Ectodermal cell (in vitro differentiated cells): ENCODE results near the gene GPS1.

Experiments
- H3K27ac ChIP-seq: 2 replicates; pipeline ENCODE4 v1.7.0; 2013; ENCODE audit warnings: mild to moderate bottlenecking, low read depth, low read length; ENCODE audit not compliant: insufficient read depth, poor library complexity, severe bottlenecking
- H3K27me3 ChIP-seq: 2 replicates; pipeline ENCODE4 v1.7.0; 2013; ENCODE audit warnings: mild to moderate bottlenecking, low read length; ENCODE audit not compliant: insufficient read depth, control insufficient read depth, poor library complexity, severe bottlenecking
- H3K36me3 ChIP-seq: one replicate; pipeline ENCODE4 v1.7.0; 2013; ENCODE audit warnings: low read length; ENCODE audit not compliant: control insufficient read depth, insufficient read depth
- H3K4me1 ChIP-seq: one replicate; pipeline ENCODE4 v1.7.0; 2013; ENCODE audit warnings: low read length; ENCODE audit not compliant: control insufficient read depth, insufficient read depth
- H3K4me3 ChIP-seq: 2 replicates; pipeline ENCODE4 v1.7.0; 2013; ENCODE audit warnings: low read depth, low read length, control low read depth; ENCODE audit not compliant: insufficient read depth
- H3K9me3 ChIP-seq: 2 replicates; pipeline ENCODE4 v1.7.0; 2013; ENCODE audit warnings: mild to moderate bottlenecking, low read length, moderate library complexity; ENCODE audit not compliant: control insufficient read depth
- WGBS, 2 experiments: methylation state at CpG; one replicate each; pipeline ENCODE4 v1.1.7; 2013; ENCODE audit warnings: missing lambda C conversion rate in 2 of 2; 5-methylcytosine and 5-hydroxymethylcytosine counted together

The GPS1 gene

DNA sequence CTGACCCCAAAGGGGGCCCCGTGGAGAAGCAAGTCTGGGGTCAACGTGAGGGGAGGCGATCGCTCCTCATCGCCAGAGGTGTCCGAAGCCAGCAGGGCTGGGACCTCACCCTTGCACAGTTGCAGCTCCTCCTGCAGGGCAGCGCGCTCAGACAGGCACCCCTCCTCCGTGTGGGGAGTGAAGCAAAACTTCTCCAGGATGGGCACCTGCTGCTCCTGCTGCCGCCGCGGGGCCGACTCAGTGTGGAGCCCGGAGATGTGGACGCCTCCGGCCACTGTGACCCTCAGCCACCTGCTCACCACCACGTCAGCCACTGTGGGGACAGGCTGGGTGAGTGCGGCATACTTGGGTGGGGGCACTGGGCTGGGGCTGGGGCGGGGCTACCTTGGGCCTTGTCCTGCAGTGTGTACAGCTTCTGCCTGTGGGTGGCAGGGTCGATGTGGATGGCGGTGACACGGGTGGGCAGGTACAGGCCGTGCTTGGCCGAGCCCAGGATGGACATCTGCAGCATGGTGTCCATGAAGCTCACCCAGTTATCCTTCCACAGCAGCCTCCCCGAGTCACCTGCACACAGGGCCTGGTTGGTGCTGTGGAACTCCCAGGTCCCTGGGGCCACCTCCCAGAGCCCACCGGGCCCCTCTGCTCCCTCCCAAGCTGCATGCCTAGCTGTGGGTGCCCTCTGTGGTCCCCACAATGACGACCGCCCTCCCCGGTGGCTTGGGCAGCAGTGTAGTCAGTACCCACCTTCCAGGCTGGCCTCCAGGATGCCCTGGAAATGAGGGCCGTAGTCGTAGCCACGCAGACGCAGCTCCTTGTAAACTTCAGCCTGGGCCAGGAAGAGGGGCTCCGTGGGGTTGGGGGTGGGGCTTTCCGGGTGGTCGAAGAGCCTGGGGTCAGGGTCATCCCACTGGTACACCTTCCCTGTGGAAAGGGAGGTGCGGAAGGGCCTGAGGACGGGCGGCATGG lies 35.5 kb downstream of the GPS1 start:
- Histone ChIP-seq H3K9me3 (no peaks in the 10 kb centered on the region), H3K27ac (no peak overlapping the region), H3K27me3 (no peaks in the 10 kb centered on the region), H3K4me3 (no peak overlapping the region), H3K4me1 (no peaks in the 10 kb centered on the region), H3K36me3 (peaks cover 80% of the 10 kb centered on the region)
- WGBS, 2 experiments: 94 to 95% methylated on average over 39 of the region's 39 CpGs

DNA sequence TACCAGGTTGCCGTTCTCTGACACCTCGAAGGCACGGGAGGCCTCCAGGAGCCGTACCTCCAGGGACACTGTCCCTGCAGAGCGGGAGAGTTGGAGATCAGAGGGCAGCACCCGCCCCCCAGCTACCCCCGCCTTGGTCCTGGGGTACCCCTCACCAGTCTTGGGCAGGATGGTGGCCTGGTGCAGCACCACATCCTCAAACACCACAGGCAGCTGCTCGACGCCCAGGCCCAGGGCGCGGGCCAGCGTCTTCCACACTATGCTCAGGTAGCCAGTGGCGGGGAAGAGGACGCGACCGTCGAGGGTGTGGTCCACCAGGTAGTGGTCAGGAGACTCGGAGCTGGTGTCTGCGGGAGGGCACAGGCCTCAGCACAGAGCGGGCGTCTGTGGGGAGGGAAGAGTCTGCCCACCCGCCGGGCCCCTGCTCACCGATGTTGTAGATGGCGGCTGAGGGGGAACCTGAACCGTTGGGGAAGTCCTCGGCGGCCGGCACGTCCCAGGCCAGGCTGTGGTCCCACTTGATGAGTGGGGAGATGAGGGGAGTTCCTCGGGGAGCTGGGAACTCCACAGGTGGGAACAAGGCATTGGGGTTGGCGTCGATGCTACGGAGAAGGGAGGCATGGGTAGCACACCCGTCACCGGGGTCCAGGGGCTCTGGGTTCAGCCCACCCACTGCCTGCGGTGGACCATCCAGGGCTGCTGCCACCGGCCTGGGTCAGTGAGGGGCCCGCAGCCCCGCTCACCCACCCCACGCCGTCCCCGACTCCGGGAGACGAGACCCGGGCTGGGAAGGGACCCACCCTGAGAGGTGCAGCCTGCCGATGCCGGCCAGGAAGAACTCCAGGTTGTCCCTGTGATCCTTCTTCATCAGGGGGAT lies 36.5 kb downstream of the GPS1 start:
- WGBS, 2 experiments: 96 to 98% methylated on average over 48 of the region's 48 CpGs
- Histone ChIP-seq H3K4me3 (no peak overlapping the region), H3K27me3 (no peaks in the 10 kb centered on the region), H3K27ac (no peak overlapping the region), H3K4me1 (no peaks in the 10 kb centered on the region), H3K36me3 (peaks cover 80% of the 10 kb centered on the region), H3K9me3 (no peaks in the 10 kb centered on the region)

DNA sequence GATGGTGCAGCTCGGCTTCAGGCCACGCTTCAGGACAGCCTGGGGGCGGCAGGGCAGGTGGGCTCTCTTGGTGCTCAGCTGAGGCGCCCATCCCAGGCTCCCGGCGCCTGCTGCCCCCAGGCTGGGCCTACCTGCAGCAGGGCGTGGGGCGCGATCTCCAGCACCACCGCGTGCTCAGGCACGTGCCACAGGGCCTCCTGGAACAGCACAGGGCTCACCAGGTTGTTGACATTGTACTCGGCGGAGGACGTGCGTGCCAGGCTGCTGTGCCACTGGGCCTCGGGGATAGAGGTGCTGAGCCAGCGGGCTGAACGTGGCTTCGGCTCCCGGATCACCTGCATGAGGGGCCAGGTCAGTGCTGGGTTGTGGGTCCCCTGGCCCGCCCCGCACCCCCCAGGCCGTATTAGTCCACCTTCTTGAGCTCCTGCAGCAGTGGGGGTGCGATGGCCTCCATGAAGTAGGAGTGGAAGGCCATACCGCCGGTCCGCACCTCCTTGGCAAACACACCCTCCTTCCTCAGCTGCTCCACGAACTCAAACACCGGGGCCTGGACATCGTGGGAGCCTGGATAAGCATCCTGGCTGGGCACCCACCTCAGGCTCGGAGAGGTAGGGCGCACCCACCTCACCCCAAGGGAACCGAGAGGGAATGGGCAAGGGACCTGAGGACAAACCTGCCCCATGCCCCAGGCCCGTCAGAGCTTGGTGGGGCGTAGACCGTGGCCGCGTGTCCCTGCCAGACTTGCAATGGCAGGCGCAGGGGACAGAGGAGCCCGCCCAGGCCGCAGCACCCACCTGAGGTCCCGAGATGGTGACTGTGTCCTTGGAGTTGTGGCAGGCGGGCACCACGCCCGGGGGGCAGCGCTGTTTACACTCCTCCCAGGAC lies 37.4 kb downstream of the GPS1 start:
- WGBS, 2 experiments: 96 to 97% methylated on average over 47 of the region's 47 CpGs
- Histone ChIP-seq H3K27me3 (no peaks in the 10 kb centered on the region), H3K9me3 (no peaks in the 10 kb centered on the region), H3K36me3 (peaks cover 77% of the 10 kb centered on the region), H3K27ac (no peak overlapping the region), H3K4me1 (no peaks in the 10 kb centered on the region), H3K4me3 (no peak overlapping the region)

DNA sequence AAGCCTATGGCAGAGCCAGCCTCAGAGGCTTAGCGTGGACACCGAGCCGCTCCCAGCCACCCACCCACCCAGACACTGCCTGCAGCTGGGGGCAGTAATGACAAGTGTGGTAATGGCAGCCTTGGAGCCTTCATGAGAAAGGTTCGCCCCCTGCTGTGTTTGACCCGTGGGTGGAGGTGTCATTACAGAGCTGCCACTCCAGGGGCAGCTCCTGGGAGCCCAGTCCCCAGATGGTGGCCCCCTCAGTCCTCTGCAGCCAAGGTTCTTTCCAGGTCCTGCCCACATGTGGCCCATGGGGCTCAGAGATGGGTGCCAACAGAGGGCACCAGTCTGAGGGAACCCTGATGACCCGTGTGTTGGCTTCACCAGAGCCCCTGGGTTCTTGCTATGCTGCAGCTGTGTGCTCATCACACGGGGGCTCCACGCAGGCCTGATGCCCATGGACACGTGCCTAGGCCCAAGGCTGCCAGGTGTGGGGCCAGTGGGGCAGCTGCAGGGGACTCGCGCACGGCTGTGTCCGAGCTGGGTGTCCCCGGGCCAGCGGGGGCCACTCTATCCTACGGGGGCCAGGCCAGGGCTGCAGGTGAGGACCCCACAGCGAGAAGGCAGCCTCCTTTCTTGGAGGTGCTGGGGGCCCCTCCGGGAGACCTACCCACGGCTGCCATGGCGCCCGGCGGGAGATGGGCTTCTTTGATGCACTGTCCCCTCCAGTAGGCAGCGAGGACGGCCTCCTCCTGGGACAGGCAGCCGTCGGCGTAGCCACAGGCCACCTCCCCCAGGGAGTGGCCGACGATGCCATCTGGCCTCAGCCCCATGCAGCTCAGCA lies 38.2 kb downstream of the GPS1 start:
- Histone ChIP-seq H3K36me3 (peaks cover 70% of the 10 kb centered on the region), H3K27ac (no peak overlapping the region)
- WGBS, 2 experiments: 94 to 96% methylated on average over 29 of the region's 29 CpGs

GRCh38 chr17:82090549-82091263 lies 39.0 kb downstream of the GPS1 start:
- H3K36me3 ChIP-seq: peaks cover 70% of the 10 kb centered on the region
- no peaks in the 10 kb centered on the region for H3K9me3 ChIP-seq
- no peak overlapping the region for H3K4me3 ChIP-seq
- WGBS, 2 experiments: 96% methylated on average over 29 of the region's 29 CpGs
- H3K27ac ChIP-seq: no peak overlapping the region
- H3K27me3 ChIP-seq: no peaks in the 10 kb centered on the region
- H3K4me1 ChIP-seq: no peaks in the 10 kb centered on the region

More for the DNA sequence above, 38.2 kb downstream of the GPS1 start:
- H3K27me3 ChIP-seq: no peaks in the 10 kb centered on the region
- no peaks in the 10 kb centered on the region for H3K9me3 ChIP-seq
- no peak overlapping the region for H3K4me3 ChIP-seq
- no peaks in the 10 kb centered on the region for H3K4me1 ChIP-seq

GRCh38 chr17:82091264-82092066 lies 39.8 kb downstream of the GPS1 start:
- 96 to 97% methylated on average over 37 of the region's 37 CpGs for WGBS, 2 experiments
- peaks cover 7% of the 10 kb centered on the region for H3K4me1 ChIP-seq
- no peaks in the 10 kb centered on the region for H3K27me3 ChIP-seq
- H3K36me3 ChIP-seq: peaks cover 68% of the 10 kb centered on the region
- H3K27ac ChIP-seq: no peak overlapping the region
- no peak overlapping the region for H3K4me3 ChIP-seq
- H3K9me3 ChIP-seq: no peaks in the 10 kb centered on the region

DNA sequence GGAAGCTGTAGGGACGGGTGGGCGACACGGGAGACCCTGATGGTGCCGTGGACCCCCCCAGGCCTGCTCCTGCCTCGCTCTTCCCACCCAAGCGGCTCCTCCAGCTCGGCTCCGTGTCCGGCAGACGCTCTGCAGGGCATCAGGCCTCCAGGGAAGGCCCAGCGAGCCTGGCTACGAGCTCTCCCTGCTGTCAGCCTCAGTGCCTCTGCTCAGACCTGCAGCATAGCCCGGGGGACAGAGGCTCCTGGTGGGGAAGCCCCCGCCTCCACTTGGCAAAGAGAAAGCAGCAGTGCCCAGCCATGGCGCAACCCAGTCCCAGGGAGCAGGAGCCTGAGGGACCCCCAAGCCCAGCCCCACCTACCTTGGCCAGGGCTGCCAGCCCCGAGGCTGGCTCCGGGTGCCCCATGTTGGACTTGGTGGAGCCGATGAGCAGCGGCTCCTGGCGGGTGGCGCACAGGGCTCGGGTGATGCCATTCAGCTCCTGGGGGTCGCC lies 40.4 kb downstream of the GPS1 start:
- peaks cover 62% of the 10 kb centered on the region for H3K36me3 ChIP-seq
- H3K4me3 ChIP-seq: no peak overlapping the region
- no peaks in the 10 kb centered on the region for H3K27me3 ChIP-seq
- H3K27ac ChIP-seq: no peak overlapping the region
- H3K4me1 ChIP-seq: peaks cover 11% of the 10 kb centered on the region
- 96 to 97% methylated on average over 23 of the region's 23 CpGs for WGBS, 2 experiments
- no peaks in the 10 kb centered on the region for H3K9me3 ChIP-seq

GRCh38 chr17:82092628-82092994 lies 40.9 kb downstream of the GPS1 start:
- no peaks in the 10 kb centered on the region for H3K27me3 ChIP-seq
- no peaks in the 10 kb centered on the region for H3K9me3 ChIP-seq
- 96 to 98% methylated on average over 20 of the region's 20 CpGs for WGBS, 2 experiments
- no peak overlapping the region for H3K4me3 ChIP-seq
- peaks cover 11% of the 10 kb centered on the region for H3K4me1 ChIP-seq
- peaks cover 57% of the 10 kb centered on the region for H3K36me3 ChIP-seq
- H3K27ac ChIP-seq: no peak overlapping the region
